HG03064 (cell line): ENCODE measurements around the gene HAGH.

Experiments used
- ATAC-seq: cut with Tn5 transposase; IDR thresholded peaks from one replicate; pipeline ENCODE4 v1.9.1; 2021; ENCODE audit warnings: low read depth; ENCODE audit not compliant: unreplicated experiment

The HAGH gene

GRCh38 chr16:1775846-1776671 is 50.6 kb downstream of the HAGH start:
- no peak for ATAC-seq

- ATAC-seq = no peak
Observed at GRCh38 chr16:1775006-1775845, 51.4 kb downstream of the HAGH start.

- no peak for ATAC-seq
Observed at GRCh38 chr16:1774448-1774780, 52.2 kb downstream of the HAGH start.

- ATAC-seq = no peak
Observed at GRCh38 chr16:1773703-1774447, 52.8 kb downstream of the HAGH start.

GRCh38 chr16:1772908-1773702 is 53.5 kb downstream of the HAGH start, which contains the start of gene MRPS34:
MRPS34 (minus strand) TSS chr16:1773134; CDS start chr16:1773119, 15 bp downstream.
- ATAC-seq = peak; percentile 44

GRCh38 chr16:1772362-1772907 is 54.2 kb downstream of the HAGH start, which contains the start of gene EME2:
EME2 (plus strand) TSS chr16:1772810; CDS start chr16:1773228, 418 bp downstream.
- peak; percentile 5 for ATAC-seq

- no peak for ATAC-seq
Observed at GRCh38 chr16:1771864-1772361, 54.7 kb downstream of the HAGH start.

GRCh38 chr16:1771188-1771863 is 55.3 kb downstream of the HAGH start, which contains the start of gene NME3:
NME3 (minus strand) TSS chr16:1771543; CDS start chr16:1771534, 9 bp downstream.
- no peak for ATAC-seq

GRCh38 chr16:1770328-1771187 is 56.1 kb downstream of the HAGH start:
- ATAC-seq = no peak

GRCh38 chr16:1769402-1770300 is 57.0 kb downstream of the HAGH start:
- no peak for ATAC-seq

GRCh38 chr16:1768767-1769401 is 57.7 kb downstream of the HAGH start:
- no peak for ATAC-seq

- no peak for ATAC-seq
Observed at GRCh38 chr16:1768061-1768766, 58.4 kb downstream of the HAGH start.

GRCh38 chr16:1767116-1767994 is 59.3 kb downstream of the HAGH start:
- no peak for ATAC-seq

GRCh38 chr16:1766701-1767100 is 59.9 kb downstream of the HAGH start:
- no peak for ATAC-seq

- ATAC-seq = no peak
Observed at GRCh38 chr16:1766231-1766630, 60.4 kb downstream of the HAGH start.
